SK-N-MC (cell line): ENCODE measurements around the gene RNU1-3.
"Not testable (repeated sequence)": the region's sequence is repeated elsewhere in the genome, so short reads cannot be mapped to it uniquely, and the experiment has no call there.

Source experiments
- EZH2 ChIP-seq: fragments of 200-600 bp; sonication (generic); IDR thresholded peaks from one replicate; pipeline ENCODE4 v1.6.1; 2017; ENCODE audit warnings: antibody characterized with exemption
- POLR2AphosphoS5 ChIP-seq: IDR thresholded peaks from 2 replicates; pipeline ENCODE4 v1.6.1; 2012; ENCODE audit warnings: mild to moderate bottlenecking, low read depth, low read length, borderline replicate concordance

GRCh38 chr1:16673976-16674375, 7.2 kb upstream of the RNU1-3 start:
- TF ChIP-seq EZH2, POLR2AphosphoS5: not testable (repeated sequence)
